ENCODE data around the gene AAR2.

Gene AAR2

DNA sequence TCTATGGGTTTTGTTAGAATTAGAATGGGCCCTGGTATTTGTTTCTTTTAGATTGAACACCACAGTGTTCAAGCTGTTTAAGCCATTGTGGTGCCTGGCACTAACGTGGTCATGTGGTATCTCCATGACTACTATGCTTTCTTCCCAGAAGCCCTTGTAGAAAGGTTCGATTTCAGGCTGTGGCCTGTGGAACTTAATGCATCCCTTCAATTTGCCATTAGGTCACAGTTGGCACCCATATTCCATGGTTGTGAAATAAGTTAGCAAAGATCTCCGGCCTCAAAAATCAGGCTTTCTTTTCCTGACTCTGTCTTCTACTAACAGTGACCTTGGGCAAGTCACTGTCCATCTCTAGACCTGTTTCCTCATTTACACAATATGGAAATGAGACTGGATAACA lies 31.3 kb upstream of the AAR2 start:
- DNase-seq (ENCODE audit: low read depth in 1 of 2, low spot score in 1 of 2), result no peak
- Histone ChIP-seq H3K4me3 (replicated peaks; ENCODE audit: insufficient read depth, low read length) (no peak overlapping the region), H3K27me3 (ENCODE audit: insufficient read depth, poor library complexity, severe bottlenecking) (peaks cover 6% of the 10 kb centered on the region), H3K27ac (replicated peaks) (no peak overlapping the region)
- TF ChIP-seq, protein P1, sequence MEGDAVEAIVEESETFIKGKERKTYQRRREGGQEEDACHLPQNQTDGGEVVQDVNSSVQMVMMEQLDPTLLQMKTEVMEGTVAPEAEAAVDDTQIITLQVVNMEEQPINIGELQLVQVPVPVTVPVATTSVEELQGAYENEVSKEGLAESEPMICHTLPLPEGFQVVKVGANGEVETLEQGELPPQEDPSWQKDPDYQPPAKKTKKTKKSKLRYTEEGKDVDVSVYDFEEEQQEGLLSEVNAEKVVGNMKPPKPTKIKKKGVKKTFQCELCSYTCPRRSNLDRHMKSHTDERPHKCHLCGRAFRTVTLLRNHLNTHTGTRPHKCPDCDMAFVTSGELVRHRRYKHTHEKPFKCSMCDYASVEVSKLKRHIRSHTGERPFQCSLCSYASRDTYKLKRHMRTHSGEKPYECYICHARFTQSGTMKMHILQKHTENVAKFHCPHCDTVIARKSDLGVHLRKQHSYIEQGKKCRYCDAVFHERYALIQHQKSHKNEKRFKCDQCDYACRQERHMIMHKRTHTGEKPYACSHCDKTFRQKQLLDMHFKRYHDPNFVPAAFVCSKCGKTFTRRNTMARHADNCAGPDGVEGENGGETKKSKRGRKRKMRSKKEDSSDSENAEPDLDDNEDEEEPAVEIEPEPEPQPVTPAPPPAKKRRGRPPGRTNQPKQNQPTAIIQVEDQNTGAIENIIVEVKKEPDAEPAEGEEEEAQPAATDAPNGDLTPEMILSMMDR (IDR thresholded peaks at IDR 0.05; ENCODE audit: insufficient read depth, low read length), result no peak

DNA sequence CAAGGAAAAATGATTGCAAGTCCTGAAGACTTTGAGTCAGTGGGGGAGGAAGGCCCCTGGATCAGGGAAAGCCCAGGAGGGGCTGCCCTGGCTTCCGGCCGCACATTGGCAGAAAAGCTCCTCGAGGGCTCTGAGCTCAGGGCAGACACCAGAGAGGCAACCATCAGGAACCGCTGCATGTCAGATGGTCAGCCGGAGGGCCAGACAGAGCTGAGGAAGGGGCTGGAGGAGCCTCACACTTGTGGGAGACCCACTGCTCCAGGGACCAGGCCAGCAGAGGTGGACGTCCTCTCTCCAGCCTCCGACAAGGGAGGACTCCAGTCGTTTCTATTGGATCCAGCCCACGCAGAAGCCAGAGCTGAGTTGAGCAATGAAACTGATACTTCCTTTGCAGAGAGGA lies 30.2 kb upstream of the AAR2 start:
- Histone ChIP-seq H3K4me3 (replicated peaks; ENCODE audit: insufficient read depth, low read length) (no peak overlapping the region), H3K27me3 (ENCODE audit: insufficient read depth, poor library complexity, severe bottlenecking) (peaks cover 6% of the 10 kb centered on the region), H3K27ac (replicated peaks) (no peak overlapping the region)
- TF ChIP-seq, protein P1 (IDR thresholded peaks at IDR 0.05; ENCODE audit: insufficient read depth, low read length), result no peak
- no peak for DNase-seq (ENCODE audit: low read depth in 1 of 2, low spot score in 1 of 2)

DNA sequence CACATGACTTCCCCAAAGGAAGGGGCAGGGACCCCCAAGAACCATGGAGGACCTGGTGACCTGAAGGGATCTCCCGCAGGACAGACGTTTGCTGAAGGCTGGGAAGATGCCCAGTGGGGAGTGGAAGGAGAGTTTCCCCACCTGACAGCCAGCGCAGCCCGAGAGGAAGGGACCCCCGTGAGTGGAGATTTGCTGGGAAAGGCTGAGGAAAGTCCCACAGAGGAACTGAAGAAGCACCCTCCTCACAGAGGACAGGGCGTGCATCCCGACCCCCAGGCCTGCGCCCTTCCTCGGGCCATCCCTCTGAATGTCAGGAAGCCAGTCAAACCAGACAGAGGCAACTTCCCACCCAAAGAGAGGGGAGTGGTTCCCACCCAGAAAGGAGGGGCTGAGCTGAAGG lies 29.6 kb upstream of the AAR2 start:
- no peak for DNase-seq (ENCODE audit: low read depth in 1 of 2, low spot score in 1 of 2)
- H3K27ac ChIP-seq (replicated peaks), result no peak overlapping the region
- peaks cover 6% of the 10 kb centered on the region for H3K27me3 ChIP-seq (ENCODE audit: insufficient read depth, poor library complexity, severe bottlenecking)
- TF ChIP-seq, protein P1 (IDR thresholded peaks at IDR 0.05; ENCODE audit: insufficient read depth, low read length), result no peak
- no peak for TF ChIP-seq SPI1 (IDR thresholded peaks at IDR 0.05; ENCODE audit: borderline replicate concordance, low read depth)
- TF ChIP-seq GABPA (IDR thresholded peaks at IDR 0.05; ENCODE audit: low read depth), result no peak
- no peak overlapping the region for H3K4me3 ChIP-seq (replicated peaks; ENCODE audit: insufficient read depth, low read length)

DNA sequence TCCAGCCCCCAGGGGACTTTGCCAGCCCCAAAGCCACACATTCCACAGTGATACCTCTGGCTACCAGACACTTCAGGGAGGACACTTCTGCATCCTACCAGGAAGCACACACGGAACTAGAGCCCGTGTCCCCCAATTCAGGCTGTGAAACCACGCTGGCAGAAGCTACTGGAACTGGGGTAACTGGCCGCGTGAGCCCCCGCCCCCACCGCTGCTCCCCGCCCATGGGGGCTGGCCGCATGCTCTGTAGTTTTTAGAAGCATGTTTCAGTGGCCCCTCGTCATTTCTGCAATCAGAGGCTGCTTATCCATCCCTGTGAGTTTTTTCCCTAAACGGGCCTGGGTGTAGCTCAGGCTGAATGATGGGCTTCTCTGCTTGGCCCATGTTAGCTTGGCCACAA lies 28.7 kb upstream of the AAR2 start:
- Histone ChIP-seq H3K4me3 (replicated peaks; ENCODE audit: insufficient read depth, low read length) (no peak overlapping the region), H3K27me3 (ENCODE audit: insufficient read depth, poor library complexity, severe bottlenecking) (peaks cover 6% of the 10 kb centered on the region), H3K27ac (replicated peaks) (no peak overlapping the region)
- TF ChIP-seq POLR2AphosphoS5 (IDR thresholded peaks at IDR 0.05; ENCODE audit: low read depth), result no peak
- no peak for TF ChIP-seq GABPA (IDR thresholded peaks at IDR 0.05; ENCODE audit: low read depth)
- no peak for TF ChIP-seq REST (IDR thresholded peaks at IDR 0.05; ENCODE audit: insufficient replicate concordance, low read depth)
- no peak for TF ChIP-seq SPI1 (IDR thresholded peaks at IDR 0.05; ENCODE audit: borderline replicate concordance, low read depth)
- TF ChIP-seq, protein P1 (IDR thresholded peaks at IDR 0.05; ENCODE audit: insufficient read depth, low read length), result no peak
- no peak for DNase-seq (ENCODE audit: low read depth in 1 of 2, low spot score in 1 of 2)

GRCh38 chr20:36208257-36208656 lies 28.0 kb upstream of the AAR2 start:
- DNase-seq (ENCODE audit: low read depth in 1 of 2, low spot score in 1 of 2), result no peak

More at GRCh38 chr20:36208257-36208656, 28.0 kb upstream of the AAR2 start:
- TF ChIP-seq POLR2AphosphoS5 (IDR thresholded peaks at IDR 0.05; ENCODE audit: low read depth) (no peak), SPI1 (IDR thresholded peaks at IDR 0.05; ENCODE audit: borderline replicate concordance, low read depth) (no peak), GABPA (IDR thresholded peaks at IDR 0.05; ENCODE audit: low read depth) (no peak), REST (IDR thresholded peaks at IDR 0.05; ENCODE audit: insufficient replicate concordance, low read depth) (no peak)
- TF ChIP-seq, protein P1 (IDR thresholded peaks at IDR 0.05; ENCODE audit: insufficient read depth, low read length), result no peak
- Histone ChIP-seq H3K27ac (replicated peaks) (no peak overlapping the region), H3K27me3 (ENCODE audit: insufficient read depth, poor library complexity, severe bottlenecking) (peaks cover 3% of the 10 kb centered on the region), H3K4me3 (replicated peaks; ENCODE audit: insufficient read depth, low read length) (no peak overlapping the region)
